Astrocyte (in vitro differentiated cells and primary cell): ENCODE data around the gene GTSE1. TPM values are rescaled to one million over a fixed set of nuclear protein-coding genes. Genes with fewer than 3 reads are reported as not detected.

ENCODE experiments used
- DNase-seq: peaks from one replicate; pipeline ENCODE4 v3.0.0-alpha.2; 2010; ENCODE audit warnings: low read depth
- FAIRE-seq: peaks from 2 replicates; lab custom pipeline; 2011; peaks lifted over from hg19 to GRCh38; lab: Jason Lieb, UNC
- H2AFZ ChIP-seq: 2 replicates; pipeline ENCODE4 v1.6.0; 2012; ENCODE audit warnings: low read depth, low read length, inconsistent platforms
- H3K27ac ChIP-seq: 2 replicates; pipeline ENCODE4 v1.5.1; 2011; ENCODE audit warnings: low read depth, low read length, inconsistent platforms
- H3K27me3 ChIP-seq: 2 replicates; pipeline ENCODE4 v1.6.0; 2011; ENCODE audit warnings: low read length, inconsistent platforms; ENCODE audit not compliant: insufficient read depth
- H3K36me3 ChIP-seq: 2 replicates; pipeline ENCODE4 v1.5.1; 2011; ENCODE audit warnings: low read length, inconsistent platforms; ENCODE audit not compliant: insufficient read depth
- H3K4me1 ChIP-seq: 2 replicates; pipeline ENCODE4 v1.5.1; 2011; ENCODE audit warnings: low read length, inconsistent platforms; ENCODE audit not compliant: insufficient read depth
- H3K4me2 ChIP-seq: 2 replicates; pipeline ENCODE4 v1.6.0; 2012; ENCODE audit warnings: low read length, inconsistent platforms
- H3K4me3 ChIP-seq: 2 replicates; pipeline ENCODE4 v1.5.1; 2011; ENCODE audit warnings: low read depth, mild to moderate bottlenecking, low read length, inconsistent platforms; ENCODE audit not compliant: insufficient read depth
- H3K79me2 ChIP-seq: 2 replicates; pipeline ENCODE4 v1.6.0; 2012; ENCODE audit warnings: mild to moderate bottlenecking, low read length, inconsistent platforms; ENCODE audit not compliant: insufficient read depth
- H3K9ac ChIP-seq: 2 replicates; pipeline ENCODE4 v1.6.0; 2012; ENCODE audit warnings: mild to moderate bottlenecking, low read length, inconsistent platforms
- H3K9me3 ChIP-seq: 2 replicates; pipeline ENCODE4 v1.5.1; 2012; ENCODE audit warnings: low read depth, mild to moderate bottlenecking, low read length, inconsistent platforms; ENCODE audit not compliant: insufficient read depth
- H4K20me1 ChIP-seq: 2 replicates; pipeline ENCODE4 v1.6.0; 2012; ENCODE audit warnings: low read length, inconsistent platforms; ENCODE audit not compliant: insufficient read depth
- H3K27ac Mint-ChIP-seq: one replicate; pipeline ENCODE4 v1.8.0; 2021; ENCODE audit warnings: mild to moderate bottlenecking, mixed read lengths; ENCODE audit not compliant: unreplicated experiment
- H3K27me3 Mint-ChIP-seq: one replicate; pipeline ENCODE4 v1.8.0; 2021; ENCODE audit warnings: low read depth, mixed read lengths; ENCODE audit not compliant: unreplicated experiment
- H3K36me3 Mint-ChIP-seq: one replicate; pipeline ENCODE4 v1.8.0; 2021; ENCODE audit warnings: low read depth, mixed read lengths; ENCODE audit not compliant: unreplicated experiment
- H3K4me1 Mint-ChIP-seq: one replicate; pipeline ENCODE4 v1.8.0; 2021; ENCODE audit warnings: low read depth, mixed read lengths; ENCODE audit not compliant: unreplicated experiment
- H3K4me3 Mint-ChIP-seq: one replicate; pipeline ENCODE4 v1.8.0; 2021; ENCODE audit warnings: mild to moderate bottlenecking, moderate library complexity, mixed read lengths; ENCODE audit not compliant: unreplicated experiment
- H3K9me3 Mint-ChIP-seq: one replicate; pipeline ENCODE4 v1.8.0; 2021; ENCODE audit warnings: mild to moderate bottlenecking, mixed read lengths; ENCODE audit not compliant: unreplicated experiment
- CTCF ChIP-seq: IDR thresholded peaks from 2 replicates; pipeline ENCODE4 v1.5.1; 2011; ENCODE audit warnings: low read depth, mild to moderate bottlenecking, inconsistent platforms, low read length, moderate library complexity; ENCODE audit not compliant: insufficient read depth
- EZH2 ChIP-seq: IDR thresholded peaks from 2 replicates; pipeline ENCODE4 v1.6.1; 2012; ENCODE audit warnings: mild to moderate bottlenecking, low read length, inconsistent platforms; ENCODE audit not compliant: insufficient read depth
- total RNA-seq: library from RNA; stranded (reverse); gene quantifications from 2 replicates; pipeline ENCODE4 v1.2.1, GENCODE V29; 2021

GTSE1 gene
- total RNA-seq, 1 donor from 2014 or later: 4.1 TPM

GRCh38 chr22:46290843-46291785 lies 5.6 kb upstream of the GTSE1 start:
- Histone ChIP-seq H3K79me2 (no peaks in the 10 kb centered on the region), H3K9me3 (no peaks in the 10 kb centered on the region), H3K27me3 (no peaks in the 10 kb centered on the region), H3K27ac (no peak overlapping the region), H3K4me3 (no peak overlapping the region), H3K9ac (no peak overlapping the region), H2AFZ (no peak overlapping the region), H3K4me2 (no peak overlapping the region), H4K20me1 (no peaks in the 10 kb centered on the region), H3K36me3 (peaks cover 2% of the 10 kb centered on the region), H3K4me1 (peaks cover 11% of the 10 kb centered on the region)
- TF ChIP-seq CTCF (no peak), EZH2 (no peak)
- Mint-ChIP-seq H3K9me3 (no peaks in the 10 kb centered on the region), H3K4me3 (no peak overlapping the region), H3K4me1 (peaks cover 16% of the 10 kb centered on the region), H3K36me3 (peaks cover 10% of the 10 kb centered on the region), H3K27ac (peak overlapping the region; percentile 26), H3K27me3 (no peaks in the 10 kb centered on the region)
- DNase-seq: no peak
- no peak for FAIRE-seq

GRCh38 chr22:46292173-46292572 lies 4.5 kb upstream of the GTSE1 start:
- H3K36me3 ChIP-seq: peaks cover 2% of the 10 kb centered on the region
- no peak overlapping the region for H3K4me3 ChIP-seq
- no peak overlapping the region for H3K27ac ChIP-seq
- no peak for DNase-seq
- no peaks in the 10 kb centered on the region for H3K9me3 Mint-ChIP-seq
- H3K9me3 ChIP-seq: no peaks in the 10 kb centered on the region
- no peaks in the 10 kb centered on the region for H3K27me3 ChIP-seq
- no peak for TF ChIP-seq EZH2
- TF ChIP-seq CTCF: no peak
- peaks cover 15% of the 10 kb centered on the region for H3K4me1 ChIP-seq
- FAIRE-seq: no peak
- H3K27me3 Mint-ChIP-seq: no peaks in the 10 kb centered on the region
- peaks cover 15% of the 10 kb centered on the region for H3K4me1 Mint-ChIP-seq
- no peak overlapping the region for H3K27ac Mint-ChIP-seq
- H3K4me3 Mint-ChIP-seq: no peak overlapping the region
- H4K20me1 ChIP-seq: no peaks in the 10 kb centered on the region
- peaks cover 5% of the 10 kb centered on the region for H3K79me2 ChIP-seq
- peaks cover 10% of the 10 kb centered on the region for H3K36me3 Mint-ChIP-seq
- no peak overlapping the region for H3K9ac ChIP-seq
- no peak overlapping the region for H3K4me2 ChIP-seq
- no peak overlapping the region for H2AFZ ChIP-seq

- FAIRE-seq (no peak), DNase-seq (no peak)
- Mint-ChIP-seq H3K27ac (no peak overlapping the region), H3K27me3 (no peaks in the 10 kb centered on the region), H3K36me3 (peaks cover 9% of the 10 kb centered on the region), H3K9me3 (no peaks in the 10 kb centered on the region), H3K4me3 (no peak overlapping the region), H3K4me1 (peaks cover 15% of the 10 kb centered on the region)
- Histone ChIP-seq H3K9me3 (no peaks in the 10 kb centered on the region), H2AFZ (no peak overlapping the region), H3K36me3 (peaks cover 2% of the 10 kb centered on the region), H3K79me2 (peaks cover 10% of the 10 kb centered on the region), H4K20me1 (no peaks in the 10 kb centered on the region), H3K4me3 (no peak overlapping the region), H3K4me2 (no peak overlapping the region), H3K27ac (no peak overlapping the region), H3K9ac (no peak overlapping the region), H3K27me3 (no peaks in the 10 kb centered on the region), H3K4me1 (peaks cover 20% of the 10 kb centered on the region)
- TF ChIP-seq CTCF (no peak), EZH2 (no peak)
These were observed 3.9 kb upstream of the GTSE1 start for GRCh38 chr22:46292732-46293131.
